ENCODE results near the gene GIMAP4.
"Not testable (repeated sequence)": the region's sequence is repeated elsewhere in the genome, so short reads cannot be mapped to it uniquely, and the experiment has no call there.

GIMAP4 gene

DNA sequence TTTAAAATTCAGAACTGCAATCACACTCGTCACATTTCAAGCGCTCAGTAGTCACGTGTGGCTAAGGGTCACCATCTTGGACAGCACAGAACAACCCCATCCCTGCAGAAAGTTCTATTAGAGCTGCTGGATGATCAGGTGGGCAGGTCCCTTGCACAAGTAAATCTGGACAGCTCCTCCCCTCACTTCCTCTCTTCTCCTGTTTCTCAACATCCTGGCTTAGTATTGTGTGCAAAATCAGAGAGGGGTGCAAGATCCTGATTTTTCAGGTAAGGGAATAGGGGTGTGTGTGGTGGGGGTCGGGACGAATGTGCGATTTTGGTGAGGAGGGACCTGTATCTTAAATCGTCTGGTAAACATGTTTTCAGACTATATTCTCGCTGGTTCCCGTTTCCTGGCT lies at the start of gene GIMAP4:
Gene GIMAP4 (plus strand): TSS at position 222 of the 400 bp plus-strand sequence. CDS start 2,512 bp downstream, outside the sequence.
- DNase-seq (ENCODE audit: insufficient read length, low spot score) (no peak), FAIRE-seq (no peak)

GRCh38 chr7:150519310-150519709 lies 47.9 kb upstream of the GIMAP4 start:
- FAIRE-seq (no peak), DNase-seq (ENCODE audit: insufficient read length, low spot score) (no peak)

- DNase-seq (ENCODE audit: insufficient read length, low spot score) (no peak), FAIRE-seq (no peak)
Measured at GRCh38 chr7:150520145-150520544, 47.0 kb upstream of the GIMAP4 start.

GRCh38 chr7:150522931-150523330 lies 44.3 kb upstream of the GIMAP4 start:
- not testable (repeated sequence) for FAIRE-seq; DNase-seq (ENCODE audit: insufficient read length, low spot score)

GRCh38 chr7:150524018-150524417 lies 43.2 kb upstream of the GIMAP4 start:
- no peak for FAIRE-seq
- DNase-seq (ENCODE audit: insufficient read length, low spot score), result no peak

GRCh38 chr7:150531704-150532103 lies 35.5 kb upstream of the GIMAP4 start:
- DNase-seq (ENCODE audit: insufficient read length, low spot score) (no peak), FAIRE-seq (no peak)

DNA sequence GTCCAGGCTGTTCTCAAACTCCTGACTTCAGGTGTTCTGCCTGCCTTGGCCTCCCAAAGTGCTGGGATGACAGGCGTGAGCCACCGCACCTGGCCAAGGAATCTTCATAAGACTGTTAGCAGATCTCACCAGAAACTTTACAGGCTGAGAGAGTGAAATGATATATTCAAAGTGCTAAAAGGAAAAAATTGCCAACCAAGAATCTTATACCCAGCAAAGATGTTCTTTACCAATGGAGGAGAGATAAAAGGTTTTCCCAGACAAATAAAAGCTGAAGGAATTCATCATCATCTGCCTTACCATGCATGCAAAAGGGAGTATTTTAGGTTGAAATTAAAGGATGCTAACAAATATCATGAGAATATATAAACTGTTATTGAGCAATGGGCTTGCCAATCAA lies 28.9 kb upstream of the GIMAP4 start:
- DNase-seq (ENCODE audit: insufficient read length, low spot score), result no peak
- FAIRE-seq, result no peak

DNA sequence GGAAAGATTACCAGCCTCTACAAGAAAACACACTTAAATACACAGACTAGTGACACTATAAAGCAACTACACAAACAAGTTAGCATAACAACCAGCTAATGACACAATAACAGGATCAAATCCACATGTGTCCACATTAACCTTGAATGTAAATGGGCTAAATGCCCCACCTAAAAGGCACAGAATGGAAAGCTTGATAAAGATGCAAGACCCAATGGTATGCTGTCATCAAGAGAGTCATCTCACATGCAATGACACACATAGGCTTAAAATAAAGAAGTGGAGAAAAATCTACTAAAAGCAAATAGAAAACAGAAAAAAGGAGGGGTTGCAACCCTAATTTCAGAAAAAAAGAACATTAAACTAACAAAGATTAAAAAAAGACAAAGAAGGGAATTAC lies 14.0 kb upstream of the GIMAP4 start:
- FAIRE-seq, result no peak

GRCh38 chr7:150556521-150557138 lies 10.6 kb upstream of the GIMAP4 start:
- DNase-seq (ENCODE audit: insufficient read length, low spot score) (no peak), FAIRE-seq (no peak)

More for the DNA sequence above, 14.0 kb upstream of the GIMAP4 start:
- no peak for DNase-seq (ENCODE audit: insufficient read length, low spot score)

DNA sequence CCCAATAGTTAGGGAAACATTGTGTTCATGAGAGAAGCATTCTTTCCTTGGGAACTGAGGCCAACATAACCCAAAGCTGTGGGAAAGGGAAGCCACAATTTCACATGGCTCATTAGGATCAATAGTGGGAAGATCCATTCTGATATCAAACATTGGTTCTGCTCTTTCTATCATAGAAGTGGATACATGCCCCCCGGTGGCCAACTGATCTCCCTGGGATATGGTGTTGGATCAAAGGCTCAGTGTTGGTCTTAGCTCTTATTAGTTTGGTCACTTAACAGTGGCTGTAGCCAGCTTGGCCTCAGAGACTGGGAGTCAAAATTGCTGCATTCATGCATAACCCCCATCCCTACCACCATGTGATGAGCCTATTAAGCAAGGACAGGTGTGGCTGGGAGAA lies 6.7 kb upstream of the GIMAP4 start:
- FAIRE-seq (no peak), DNase-seq (ENCODE audit: insufficient read length, low spot score) (no peak)

GRCh38 chr7:150562919-150563318 lies 4.3 kb upstream of the GIMAP4 start:
- FAIRE-seq (no peak), DNase-seq (ENCODE audit: insufficient read length, low spot score) (no peak)

- no peak for FAIRE-seq
- no peak for DNase-seq (ENCODE audit: insufficient read length, low spot score)
Measured at GRCh38 chr7:150564006-150564405, 3.2 kb upstream of the GIMAP4 start.

- FAIRE-seq, result no peak
- no peak for DNase-seq (ENCODE audit: insufficient read length, low spot score)
Measured at GRCh38 chr7:150564566-150564965, 2.6 kb upstream of the GIMAP4 start.

DNA sequence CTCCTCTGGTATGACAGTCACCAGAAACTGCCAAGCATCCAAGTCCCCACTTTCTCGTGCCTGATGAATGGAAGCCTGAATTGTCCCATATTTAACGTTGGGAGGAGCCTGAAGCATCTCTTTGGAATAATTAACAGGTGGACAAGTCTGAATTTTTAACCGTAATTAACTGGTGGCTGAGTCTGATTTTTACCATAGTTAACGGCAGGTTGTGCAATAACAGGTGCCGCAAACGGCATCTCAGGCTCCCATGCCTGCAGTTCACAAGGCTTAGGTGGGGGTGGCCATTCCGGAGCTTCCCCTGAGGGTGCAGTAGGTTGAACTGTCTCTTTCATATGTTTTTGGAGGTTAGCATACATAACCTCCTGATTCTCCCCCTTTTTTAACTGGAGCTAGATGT lies 2.0 kb upstream of the GIMAP4 start:
- FAIRE-seq, result no peak

DNA sequence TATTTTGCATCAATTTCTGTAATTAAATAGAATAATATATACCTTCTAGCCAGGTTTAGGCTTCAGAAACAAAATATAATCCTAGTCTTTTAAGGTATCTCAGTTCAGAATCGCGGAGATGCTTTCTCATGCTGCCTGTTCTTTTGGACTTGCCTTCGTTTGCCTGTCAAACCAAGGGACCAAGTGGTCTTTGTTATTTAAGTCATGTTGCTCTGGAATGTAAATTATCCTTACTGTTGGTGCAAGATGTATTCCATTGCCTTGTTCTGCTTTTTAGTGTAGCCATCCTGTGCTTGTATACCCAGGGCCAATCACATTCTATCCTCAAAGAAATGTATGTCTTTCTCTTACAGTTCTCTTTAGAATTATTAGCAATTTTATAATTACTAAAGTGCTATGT lies 1.1 kb upstream of the GIMAP4 start:
- FAIRE-seq (no peak), DNase-seq (ENCODE audit: insufficient read length, low spot score) (no peak)

More for the DNA sequence above, 2.0 kb upstream of the GIMAP4 start:
- DNase-seq (ENCODE audit: insufficient read length, low spot score), result no peak

DNA sequence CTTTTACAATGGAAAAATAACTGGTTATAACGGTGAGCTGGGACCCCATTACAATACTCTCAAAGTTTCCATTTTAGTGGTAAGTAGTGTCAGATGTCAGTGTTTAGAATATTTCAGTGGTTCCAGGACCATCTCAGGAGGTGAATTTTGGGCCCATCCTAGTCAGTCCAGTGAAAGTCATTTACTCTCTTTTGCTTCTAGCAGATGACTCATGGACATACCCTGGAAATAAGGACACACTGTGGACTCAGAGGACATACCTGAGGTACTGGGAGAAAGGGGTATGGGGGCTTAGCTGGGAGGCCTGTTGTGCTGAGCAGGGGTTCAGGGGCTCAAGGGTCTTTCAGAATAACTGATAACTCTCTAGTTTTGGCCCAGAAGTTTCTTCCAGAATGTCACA lies 618 bp upstream of the GIMAP4 start:
- FAIRE-seq (no peak), DNase-seq (ENCODE audit: insufficient read length, low spot score) (no peak)

DNA sequence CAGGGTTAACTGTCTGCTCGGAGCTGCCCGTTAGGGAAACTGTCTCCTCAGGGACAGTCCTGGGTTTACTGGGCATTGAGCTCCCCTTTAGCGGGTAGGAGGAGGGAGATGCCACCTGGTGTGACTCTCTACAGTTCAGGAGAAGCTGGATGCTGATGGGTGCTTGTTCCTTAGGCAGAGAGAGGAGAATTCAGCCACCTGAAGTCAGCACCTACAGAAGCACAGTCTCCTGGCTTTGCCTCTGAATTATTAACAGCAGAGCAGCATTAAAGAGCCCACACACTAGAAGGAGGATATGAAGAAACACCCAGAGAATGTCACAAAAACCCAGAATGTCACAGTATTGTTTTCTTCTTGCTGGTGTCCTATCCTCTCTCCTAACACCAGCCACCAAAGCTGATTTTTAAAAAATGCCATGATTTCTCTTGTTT lies 696 bp downstream of the GIMAP4 start:
- no peak for FAIRE-seq

GRCh38 chr7:150568714-150569113 lies 1.5 kb downstream of the GIMAP4 start:
- no peak for FAIRE-seq
- DNase-seq (ENCODE audit: insufficient read length, low spot score), result no peak

More for the DNA sequence above, 696 bp downstream of the GIMAP4 start:
- DNase-seq (ENCODE audit: insufficient read length, low spot score), result no peak

- DNase-seq (ENCODE audit: insufficient read length, low spot score), result no peak
- no peak for FAIRE-seq
Measured at GRCh38 chr7:150569245-150569955, 2.2 kb downstream of the GIMAP4 start.

DNA sequence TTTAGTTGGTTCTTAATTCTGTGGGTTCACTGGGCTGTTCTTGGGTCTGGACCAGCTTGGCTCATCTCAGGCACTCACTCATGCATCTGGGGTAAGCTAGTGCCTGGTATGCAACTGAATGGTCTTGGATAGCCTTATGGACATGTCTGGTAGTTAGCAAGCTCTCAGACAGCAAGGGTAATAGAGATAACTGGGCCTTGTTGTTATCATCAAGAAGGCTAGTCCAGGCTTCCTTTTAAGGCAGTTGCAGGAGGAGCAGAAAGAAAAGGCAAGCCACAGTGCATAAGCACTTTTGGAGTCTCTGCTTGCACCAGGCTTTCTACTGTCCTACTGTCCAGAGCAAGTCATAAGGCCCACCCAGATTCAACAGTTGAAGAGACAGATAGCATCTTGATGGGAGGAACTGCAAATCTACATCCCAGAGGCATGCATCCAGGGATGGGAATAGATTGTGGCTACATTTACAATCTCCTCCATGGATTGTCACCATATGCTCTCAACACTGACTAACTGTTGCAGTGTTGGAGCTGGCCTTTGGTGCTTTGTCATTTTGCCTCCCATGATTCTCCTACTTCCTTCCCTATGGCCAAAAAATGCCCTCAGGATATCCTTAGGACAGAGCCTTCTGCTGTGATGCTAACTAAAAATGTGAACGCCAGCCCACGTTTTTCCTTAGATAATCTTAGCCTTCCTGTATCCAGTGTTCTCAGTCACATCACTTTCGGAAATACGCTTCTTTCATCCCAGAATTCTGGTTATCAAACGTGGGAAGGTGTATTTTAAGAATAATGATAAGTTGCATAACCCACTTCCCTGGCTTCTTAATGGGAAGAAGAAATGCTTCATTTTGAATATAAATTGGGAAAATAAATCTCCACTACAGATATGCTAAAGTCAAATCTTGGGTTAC lies 3.6 kb downstream of the GIMAP4 start:
- DNase-seq (ENCODE audit: insufficient read length, low spot score), result no peak
- FAIRE-seq, result no peak

DNA sequence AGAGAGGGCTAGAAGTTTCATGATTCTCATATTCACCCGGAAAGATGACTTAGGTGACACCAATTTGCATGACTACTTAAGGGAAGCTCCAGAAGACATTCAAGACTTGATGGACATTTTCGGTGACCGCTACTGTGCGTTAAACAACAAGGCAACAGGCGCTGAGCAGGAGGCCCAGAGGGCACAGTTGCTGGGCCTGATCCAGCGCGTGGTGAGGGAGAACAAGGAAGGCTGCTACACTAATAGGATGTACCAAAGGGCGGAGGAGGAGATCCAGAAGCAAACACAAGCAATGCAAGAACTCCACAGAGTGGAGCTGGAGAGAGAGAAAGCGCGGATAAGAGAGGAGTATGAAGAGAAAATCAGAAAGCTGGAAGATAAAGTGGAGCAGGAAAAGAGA lies 5.3 kb downstream of the GIMAP4 start:
- FAIRE-seq (no peak), DNase-seq (ENCODE audit: insufficient read length, low spot score) (no peak)

Data from HTR-8/SVneo (cell line).